ENCODE data around the gene ZFP91. TPM values are rescaled to one million over a fixed set of nuclear protein-coding genes. Genes with fewer than 3 reads are reported as not detected.

ZFP91 gene
- total RNA-seq, 1 experiment from 2014 or later, result 54.7 TPM

GRCh38 chr11:58625086-58625485 lies 46.2 kb downstream of the ZFP91 start:
- no peak for DNase-seq (ENCODE audit: extremely low read depth, low read depth)

GRCh38 chr11:58625826-58626460 lies 47.1 kb downstream of the ZFP91 start:
- no peak for DNase-seq (ENCODE audit: extremely low read depth, low read depth)

GRCh38 chr11:58626934-58627483 lies 48.1 kb downstream of the ZFP91 start:
- DNase-seq (ENCODE audit: extremely low read depth, low read depth), result no peak

DNA sequence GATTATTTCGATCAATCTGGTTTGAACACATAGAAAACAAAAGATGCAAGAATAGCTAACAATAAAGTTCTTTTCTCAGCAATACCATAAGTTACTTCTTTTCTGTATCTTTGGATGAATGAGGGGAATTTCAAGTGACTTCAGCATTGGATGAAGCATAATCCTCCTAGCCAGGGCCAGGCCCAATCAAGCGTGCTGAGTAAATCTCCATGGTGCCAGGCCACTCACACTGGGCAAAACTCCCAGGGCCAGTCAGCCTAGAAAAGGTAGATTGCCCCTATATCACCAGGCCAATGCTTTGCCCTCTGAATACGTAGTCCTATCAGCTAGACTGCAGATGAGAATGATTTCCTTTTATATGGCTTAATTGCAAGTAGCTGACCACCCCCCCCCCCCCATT lies 49.6 kb downstream of the ZFP91 start:
- DNase-seq (ENCODE audit: extremely low read depth, low read depth), result no peak

DNA sequence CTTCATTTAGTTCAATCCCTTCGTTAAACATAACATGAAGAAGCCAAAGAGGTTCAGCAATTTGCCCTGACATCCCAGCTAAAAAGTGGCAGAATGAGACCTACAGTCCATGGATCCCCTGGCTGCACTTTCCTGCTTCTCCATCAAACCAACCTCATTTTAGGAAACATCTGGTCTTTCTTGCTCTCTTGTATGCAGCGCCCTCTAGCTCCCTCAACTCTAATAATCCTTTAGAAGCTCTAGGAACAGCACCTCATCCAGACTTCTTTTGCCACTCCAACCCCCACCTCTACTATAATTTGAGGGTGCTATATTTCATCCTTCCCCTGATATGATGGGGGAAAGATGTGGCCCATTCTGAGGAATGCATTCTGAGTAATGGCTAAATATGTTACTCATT lies 51.0 kb downstream of the ZFP91 start:
- DNase-seq (ENCODE audit: extremely low read depth, low read depth), result peak; percentile 32

DNA sequence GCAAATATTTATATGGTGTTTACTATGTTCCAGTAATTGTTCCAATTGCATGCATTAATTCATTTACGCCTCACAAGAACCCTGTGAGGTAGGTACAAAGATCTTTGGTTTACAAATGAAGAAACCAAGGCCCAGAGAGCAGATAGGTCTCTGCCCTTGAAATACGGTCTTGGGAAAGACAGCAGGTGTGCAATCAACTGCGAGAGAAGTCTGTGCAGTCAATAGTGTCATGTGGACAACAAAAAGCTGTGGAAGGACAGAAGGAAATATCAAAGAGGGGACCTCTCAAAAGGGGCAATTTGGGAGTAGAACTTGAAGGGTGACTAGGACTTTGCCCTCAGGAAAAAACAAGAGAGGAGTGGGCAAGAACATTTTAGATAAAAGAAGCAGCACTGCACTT lies 52.5 kb downstream of the ZFP91 start:
- no peak for DNase-seq (ENCODE audit: extremely low read depth, low read depth)

GRCh38 chr11:58632510-58632909 lies 53.6 kb downstream of the ZFP91 start:
- no peak for DNase-seq (ENCODE audit: extremely low read depth, low read depth)

DNA sequence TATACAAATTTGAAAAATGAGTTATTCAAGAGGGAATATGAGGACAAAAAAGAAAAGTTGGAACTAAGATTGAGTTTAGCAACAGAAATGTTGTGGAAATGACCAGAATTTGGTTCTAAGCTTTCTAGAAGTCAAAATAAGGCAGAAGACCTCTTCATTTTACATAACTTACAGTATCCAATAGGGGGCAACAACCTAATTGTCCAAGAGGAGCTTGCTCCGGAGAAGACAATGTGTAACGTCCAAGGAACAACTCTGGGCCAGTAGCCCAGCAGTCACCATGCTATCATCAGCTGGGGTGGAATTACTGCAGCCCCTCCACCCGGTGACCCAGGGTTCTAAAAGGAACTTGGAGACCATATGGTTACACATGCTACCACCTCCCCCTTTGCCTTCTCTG lies 57.7 kb downstream of the ZFP91 start:
- DNase-seq (ENCODE audit: extremely low read depth, low read depth), result no peak

GRCh38 chr11:58637371-58637770 lies 58.5 kb downstream of the ZFP91 start:
- no peak for DNase-seq (ENCODE audit: extremely low read depth, low read depth)

DNA sequence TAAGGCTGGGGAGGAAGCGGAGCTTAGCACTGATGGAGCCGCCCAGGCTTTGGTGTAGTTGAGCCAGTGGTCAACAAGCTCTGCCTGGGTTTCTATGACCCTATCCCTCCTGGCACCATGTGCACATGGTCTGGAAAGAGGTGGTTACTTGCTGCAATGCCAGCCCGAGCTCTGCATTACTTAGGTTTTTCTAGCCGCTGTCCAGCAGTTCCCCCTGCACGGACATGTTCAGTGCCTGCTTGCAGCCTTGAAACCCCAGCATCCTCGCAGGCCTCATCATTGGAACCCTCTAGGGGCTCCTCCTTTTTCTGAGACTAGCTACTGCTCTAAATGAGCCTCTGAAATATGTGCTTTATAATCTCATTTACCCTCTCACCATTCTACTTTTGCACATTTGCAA lies 60.2 kb downstream of the ZFP91 start:
- DNase-seq (ENCODE audit: extremely low read depth, low read depth), result no peak

- DNase-seq (ENCODE audit: extremely low read depth, low read depth), result no peak
Observed at GRCh38 chr11:58639669-58640068, 60.8 kb downstream of the ZFP91 start.

DNA sequence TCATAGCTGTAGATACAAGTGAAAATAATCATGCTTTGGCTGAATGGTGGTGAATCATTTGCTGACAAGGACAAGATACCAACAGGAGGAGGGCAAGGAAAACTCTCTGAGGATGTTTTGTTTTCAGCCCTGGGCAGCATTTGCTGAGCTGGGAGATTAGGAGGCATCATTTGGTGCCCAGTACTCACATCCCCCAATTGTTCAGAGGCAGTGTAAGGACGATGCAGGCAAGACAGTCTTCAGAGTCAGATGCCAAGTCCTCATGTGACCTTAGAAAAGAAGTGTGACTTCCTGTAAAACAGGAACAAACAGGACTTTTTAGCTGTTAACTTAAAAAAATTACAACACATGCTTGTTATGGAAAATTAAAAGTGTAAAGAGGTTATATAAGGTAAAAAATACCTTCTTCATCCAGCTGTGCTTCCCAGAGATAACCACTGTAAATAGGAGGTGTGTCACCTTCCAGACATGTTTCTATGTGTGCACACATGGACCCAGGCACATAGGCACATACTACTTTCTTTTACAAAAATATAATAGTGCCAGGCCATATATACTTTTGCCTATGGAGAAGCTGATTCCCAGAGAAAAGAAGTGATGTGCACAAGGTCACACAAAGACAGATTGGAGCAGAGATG lies 61.6 kb downstream of the ZFP91 start:
- no peak for DNase-seq (ENCODE audit: extremely low read depth, low read depth)

DNA sequence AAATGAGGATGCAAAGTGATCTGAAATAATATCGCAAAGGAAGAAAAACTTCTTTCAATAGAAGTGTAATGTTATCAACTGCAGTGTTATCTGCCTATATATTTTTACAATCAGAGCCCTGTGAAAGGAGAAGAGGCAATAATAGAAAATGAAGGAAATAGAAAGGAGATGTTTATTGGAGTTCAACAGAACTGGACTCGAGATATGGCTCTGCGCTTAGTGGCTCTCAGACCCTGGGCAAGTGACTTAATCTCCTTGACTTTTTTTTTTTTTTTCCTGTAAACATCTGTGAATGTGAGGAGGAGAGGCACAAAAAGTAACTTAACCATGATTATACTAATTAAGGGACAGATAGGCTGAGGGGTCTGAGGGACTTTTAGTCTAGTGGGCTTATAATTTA lies 62.5 kb downstream of the ZFP91 start:
- DNase-seq (ENCODE audit: extremely low read depth, low read depth), result no peak

DNA sequence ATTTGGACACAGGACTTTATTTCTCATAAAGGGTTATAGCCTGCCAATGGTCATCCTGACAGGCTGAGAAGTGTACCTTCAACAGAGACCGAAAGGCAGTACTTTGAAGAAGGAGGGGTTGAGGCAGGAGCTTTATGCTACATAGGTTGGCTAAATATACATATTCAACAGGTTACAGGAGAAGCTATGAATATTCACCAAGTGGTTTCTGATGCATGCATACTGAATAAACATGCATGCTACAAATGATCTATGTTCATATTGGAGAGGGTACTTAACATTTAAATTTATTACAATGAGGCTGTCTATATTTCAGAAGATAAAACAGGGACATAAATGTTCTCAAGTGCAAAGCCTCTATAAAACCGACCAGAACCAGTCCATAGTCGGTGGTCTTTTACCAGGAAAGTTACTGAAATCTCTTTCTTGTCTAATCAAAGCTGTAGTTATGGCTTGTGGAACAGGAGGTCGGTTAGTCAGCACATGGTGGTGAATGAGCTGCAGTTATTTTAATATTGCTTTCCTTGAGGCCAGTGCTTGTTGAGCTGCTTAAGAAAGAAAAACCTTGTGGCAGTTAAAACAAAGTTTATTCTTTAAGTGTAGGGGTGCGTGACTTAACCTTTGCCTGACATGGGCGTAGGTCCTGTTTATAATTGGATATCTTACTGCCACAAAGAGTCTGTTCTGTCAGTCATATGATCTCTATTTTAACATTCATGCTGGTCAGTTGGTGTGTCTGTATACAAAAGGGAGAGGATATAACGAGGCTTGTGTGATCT lies 63.1 kb downstream of the ZFP91 start:
- no peak for DNase-seq (ENCODE audit: extremely low read depth, low read depth)

- no peak for DNase-seq (ENCODE audit: extremely low read depth, low read depth)
Observed at GRCh38 chr11:58645854-58646253, 67.0 kb downstream of the ZFP91 start.

- no peak for DNase-seq (ENCODE audit: extremely low read depth, low read depth)
Observed at GRCh38 chr11:58647141-58647699, 68.4 kb downstream of the ZFP91 start.

- DNase-seq (ENCODE audit: extremely low read depth, low read depth), result no peak
Observed at GRCh38 chr11:58647866-58648265, 69.0 kb downstream of the ZFP91 start.

GRCh38 chr11:58649623-58650022 lies 70.8 kb downstream of the ZFP91 start:
- DNase-seq (ENCODE audit: extremely low read depth, low read depth), result no peak

- no peak for DNase-seq (ENCODE audit: extremely low read depth, low read depth)
Observed at GRCh38 chr11:58650496-58650895, 71.6 kb downstream of the ZFP91 start.

DNA sequence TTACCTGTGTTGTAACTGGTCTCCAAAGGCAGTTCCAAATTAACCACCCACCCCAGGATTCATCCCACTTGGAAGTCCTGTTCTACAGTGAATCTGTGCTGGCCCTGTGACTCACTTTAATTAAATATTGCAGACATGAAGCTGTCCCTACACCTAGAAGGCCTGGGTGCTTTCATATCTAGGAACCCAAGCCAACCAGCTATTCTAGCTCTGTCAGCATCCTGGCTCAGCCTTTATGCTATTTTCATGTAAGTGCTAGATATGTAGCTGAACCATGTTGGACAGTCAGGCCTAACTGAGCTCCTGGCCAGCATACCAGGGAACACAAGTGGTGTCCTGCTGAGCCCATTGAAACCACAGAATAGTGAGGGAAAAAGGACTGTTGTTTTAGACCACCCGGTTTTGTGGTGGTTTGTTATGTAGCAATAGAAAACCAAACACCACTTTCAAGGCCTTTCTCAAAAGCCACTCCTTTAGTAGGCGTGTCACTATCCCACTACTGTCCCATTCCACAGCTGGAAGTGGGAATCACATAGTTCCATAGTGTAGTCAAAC lies 73.9 kb downstream of the ZFP91 start:
- DNase-seq (ENCODE audit: extremely low read depth, low read depth), result no peak

Measured in NCI-H460 (cell line).